NB4 (cell line): ENCODE measurements around the gene MNAT1.

ENCODE experiments used
- DNase-seq: peaks from one replicate; pipeline ENCODE4 v3.0.0; 2010; ENCODE audit warnings: low read depth
- H3K4me3 ChIP-seq: one replicate; pipeline ENCODE4 v1.5.1; 2011; ENCODE audit warnings: mild to moderate bottlenecking, low read depth, low read length, moderate library complexity
- MYC ChIP-seq: IDR thresholded peaks from 2 replicates; pipeline ENCODE4 v1.6.1; 2011; ENCODE audit warnings: low read depth, low read length
- POLR2A ChIP-seq: IDR thresholded peaks from 2 replicates; pipeline ENCODE4 v1.6.1; 2011; ENCODE audit warnings: mild to moderate bottlenecking; ENCODE audit not compliant: insufficient read length; ENCODE audit errors: extremely low read depth
- TF ChIP-seq, protein P1 (sequence below): IDR thresholded peaks from 2 replicates; pipeline ENCODE4 v1.6.1; 2011; ENCODE audit warnings: low read depth, low read length
- TF ChIP-seq, protein P2 (sequence below): IDR thresholded peaks from one replicate; pipeline ENCODE4 v1.5.1; 2012; ENCODE audit warnings: low read depth, low read length

The MNAT1 gene

DNA sequence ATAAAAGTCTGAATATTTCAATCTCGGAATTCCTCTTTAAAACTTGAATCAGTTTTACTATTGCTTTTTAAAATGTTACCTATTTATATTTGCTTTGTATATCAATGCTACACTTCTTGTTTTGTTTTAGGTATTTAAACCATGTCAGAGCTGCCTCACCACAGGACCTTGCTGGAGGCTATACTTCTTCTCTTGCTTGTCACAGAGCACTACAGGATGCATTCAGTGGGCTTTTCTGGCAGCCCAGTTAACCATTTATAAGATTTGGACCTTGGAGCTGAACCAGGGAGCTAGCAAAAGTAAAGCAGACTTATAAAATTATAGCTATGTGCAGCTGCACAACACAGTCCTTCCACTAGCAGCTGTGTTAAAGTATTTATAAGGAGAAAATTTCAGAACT lies 233.5 kb downstream of the MNAT1 start:
- no peak for DNase-seq
- no peak overlapping the region for H3K4me3 ChIP-seq
- TF ChIP-seq POLR2A: no peak
- TF ChIP-seq, protein P1, sequence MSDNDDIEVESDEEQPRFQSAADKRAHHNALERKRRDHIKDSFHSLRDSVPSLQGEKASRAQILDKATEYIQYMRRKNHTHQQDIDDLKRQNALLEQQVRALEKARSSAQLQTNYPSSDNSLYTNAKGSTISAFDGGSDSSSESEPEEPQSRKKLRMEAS: no peak

DNA sequence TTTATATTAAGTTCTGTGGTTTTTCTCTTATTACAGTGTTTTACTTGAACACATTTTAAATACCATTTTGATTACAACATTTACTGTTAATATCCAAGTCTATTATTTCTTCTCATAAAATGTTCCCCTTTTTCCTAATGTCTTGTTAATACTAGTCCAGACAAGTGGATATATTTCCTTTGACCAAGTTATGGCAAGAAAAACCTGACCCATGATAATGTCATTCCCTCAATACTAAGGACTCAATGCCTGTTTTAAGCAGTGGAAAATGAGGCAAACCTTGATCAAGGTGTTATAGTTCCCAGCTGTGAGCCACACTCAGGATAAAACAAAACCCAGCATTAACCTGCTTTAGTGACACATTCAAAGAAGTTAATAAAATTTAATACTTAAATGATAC lies 234.1 kb downstream of the MNAT1 start:
- DNase-seq: no peak
- no peak overlapping the region for H3K4me3 ChIP-seq
- TF ChIP-seq POLR2A: no peak
- no peak for TF ChIP-seq MYC
- TF ChIP-seq, protein P1: no peak
- TF ChIP-seq, protein P2, sequence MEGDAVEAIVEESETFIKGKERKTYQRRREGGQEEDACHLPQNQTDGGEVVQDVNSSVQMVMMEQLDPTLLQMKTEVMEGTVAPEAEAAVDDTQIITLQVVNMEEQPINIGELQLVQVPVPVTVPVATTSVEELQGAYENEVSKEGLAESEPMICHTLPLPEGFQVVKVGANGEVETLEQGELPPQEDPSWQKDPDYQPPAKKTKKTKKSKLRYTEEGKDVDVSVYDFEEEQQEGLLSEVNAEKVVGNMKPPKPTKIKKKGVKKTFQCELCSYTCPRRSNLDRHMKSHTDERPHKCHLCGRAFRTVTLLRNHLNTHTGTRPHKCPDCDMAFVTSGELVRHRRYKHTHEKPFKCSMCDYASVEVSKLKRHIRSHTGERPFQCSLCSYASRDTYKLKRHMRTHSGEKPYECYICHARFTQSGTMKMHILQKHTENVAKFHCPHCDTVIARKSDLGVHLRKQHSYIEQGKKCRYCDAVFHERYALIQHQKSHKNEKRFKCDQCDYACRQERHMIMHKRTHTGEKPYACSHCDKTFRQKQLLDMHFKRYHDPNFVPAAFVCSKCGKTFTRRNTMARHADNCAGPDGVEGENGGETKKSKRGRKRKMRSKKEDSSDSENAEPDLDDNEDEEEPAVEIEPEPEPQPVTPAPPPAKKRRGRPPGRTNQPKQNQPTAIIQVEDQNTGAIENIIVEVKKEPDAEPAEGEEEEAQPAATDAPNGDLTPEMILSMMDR: no peak

DNA sequence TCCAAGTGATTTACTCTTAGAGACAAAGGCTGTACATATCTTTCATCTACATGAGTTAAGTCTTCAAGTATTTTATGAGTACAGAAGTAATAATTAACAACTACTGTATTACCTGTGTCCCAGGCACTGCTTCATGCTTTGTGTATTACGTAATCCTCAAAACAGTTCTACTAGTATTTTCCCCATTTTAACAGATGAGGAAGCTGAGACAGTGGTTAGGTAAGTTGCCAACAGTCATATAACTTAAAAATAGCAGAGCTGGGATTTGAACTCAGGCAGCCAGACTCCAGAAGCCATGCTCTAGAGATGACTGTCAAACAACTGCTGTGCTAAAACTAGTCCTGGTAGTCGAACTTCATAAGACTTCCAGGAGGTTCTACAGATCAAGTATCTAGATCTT lies 235.6 kb downstream of the MNAT1 start:
- TF ChIP-seq, protein P2: no peak
- TF ChIP-seq, protein P1: no peak
- no peak for TF ChIP-seq MYC
- TF ChIP-seq POLR2A: no peak
- no peak overlapping the region for H3K4me3 ChIP-seq
- DNase-seq: peak; percentile 36

DNA sequence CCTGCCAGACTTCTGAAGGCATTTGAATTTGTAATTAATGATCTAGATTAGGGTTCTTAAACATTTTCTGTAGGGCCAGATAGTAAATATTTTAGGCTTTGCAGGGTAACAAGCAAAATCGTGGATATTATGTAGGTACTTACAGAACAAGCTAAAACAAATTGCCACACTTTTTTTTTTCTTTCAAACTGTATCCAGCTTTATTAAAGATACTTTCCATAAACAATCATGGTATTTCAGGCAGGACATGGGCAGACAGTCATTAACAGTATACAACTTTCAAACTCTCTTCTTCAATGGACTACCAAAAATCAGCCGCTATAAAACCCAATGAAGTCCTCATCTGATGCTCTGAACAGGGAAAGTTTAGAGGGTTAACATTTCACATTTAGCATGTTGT lies 236.7 kb downstream of the MNAT1 start:
- H3K4me3 ChIP-seq: no peak overlapping the region
- DNase-seq: no peak
- no peak for TF ChIP-seq MYC
- TF ChIP-seq, protein P1: no peak
- TF ChIP-seq, protein P2: no peak
- TF ChIP-seq POLR2A: no peak

DNA sequence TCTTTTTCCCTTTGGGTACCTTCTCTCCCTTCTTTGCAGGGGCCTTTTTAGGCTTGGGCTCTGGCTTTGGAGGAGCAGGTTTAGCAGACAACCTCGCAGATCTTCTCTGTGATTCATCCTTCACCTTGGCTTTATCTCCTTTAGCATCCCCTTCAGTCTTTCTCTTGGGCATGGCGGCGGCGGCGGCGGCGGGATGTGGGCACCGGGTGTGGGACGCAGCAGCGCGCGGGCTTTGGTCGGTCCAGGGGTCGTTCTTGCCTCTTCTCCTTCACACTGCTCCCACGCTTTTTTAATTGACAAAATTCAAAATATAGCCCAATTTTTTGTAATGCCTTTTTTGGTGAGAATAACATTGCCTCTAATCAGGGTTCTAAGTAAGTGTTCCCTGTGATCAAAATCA lies 237.7 kb downstream of the MNAT1 start:
- H3K4me3 ChIP-seq: no peak overlapping the region
- TF ChIP-seq MYC (no peak), POLR2A (no peak)
- TF ChIP-seq, protein P1: no peak
- TF ChIP-seq, protein P2: no peak
- DNase-seq: no peak

DNA sequence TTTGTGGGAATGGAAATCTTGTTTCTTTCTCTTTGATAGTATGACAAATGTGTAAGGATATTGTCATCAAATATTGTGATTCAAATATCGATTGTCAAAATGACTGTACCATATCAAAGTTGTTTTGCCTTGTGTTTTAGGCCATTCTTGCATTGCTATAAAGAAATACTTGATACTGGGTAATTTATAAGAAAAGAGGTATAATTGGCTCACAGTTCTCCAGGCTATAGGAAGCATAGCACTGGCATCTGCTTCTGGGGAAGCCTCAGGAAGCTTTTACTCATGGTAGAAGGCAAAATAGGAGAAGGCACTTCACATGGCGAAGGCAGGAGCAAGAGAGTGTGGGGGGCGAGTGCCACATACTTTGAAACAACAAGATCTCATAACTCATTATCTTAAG lies 238.5 kb downstream of the MNAT1 start:
- TF ChIP-seq POLR2A (no peak), MYC (no peak)
- TF ChIP-seq, protein P1: no peak
- TF ChIP-seq, protein P2: no peak
- H3K4me3 ChIP-seq: no peak overlapping the region
- no peak for DNase-seq
